Heart left ventricle (tissue), 16 donors: ENCODE measurements around the gene DEPDC5. TPM values are rescaled to one million over a fixed set of nuclear protein-coding genes. Genes with fewer than 3 reads are reported as not detected.

Experiments used
- ATAC-seq, 4 donors: fragments of 200-7000 bp; cut with Tn5 transposase; one replicate each; pipeline ENCODE4 v1.9.1; 2020 to 2022; ENCODE audit warnings: moderate library complexity in 4 of 4, mild to moderate bottlenecking in 3 of 4, moderate number of reproducible peaks in 1 of 4
- DNase-seq, 5 donors: peaks; one replicate each; pipeline ENCODE4 v3.0.0-alpha.2; 2020
- H3K27ac ChIP-seq, 12 donors: fragments of 200-600 bp; sonication (generic) in 4 of 12; one replicate each; pipeline versions ENCODE4 v1.5.0 to v1.8.0; 2016 to 2022; ENCODE audit warnings: mild to moderate bottlenecking in 2 of 12
- H3K27me3 ChIP-seq, 9 donors: fragments of 200-600 bp; sonication (generic) in 2 of 9; one replicate each; pipeline versions ENCODE4 v1.5.1 to v1.8.0; 2016 to 2022; ENCODE audit warnings: mild to moderate bottlenecking in 3 of 9
- H3K36me3 ChIP-seq, 9 donors: fragments of 200-600 bp; sonication (generic) in 2 of 9; one replicate each; pipeline versions ENCODE4 v1.5.0 to v1.8.0; 2018 to 2022; ENCODE audit warnings: mild to moderate bottlenecking in 2 of 9
- H3K4me1 ChIP-seq, 12 donors: fragments of 200-600 bp; sonication (generic) in 4 of 12; one replicate each; pipeline versions ENCODE4 v1.5.0 to v1.8.0; 2016 to 2022; ENCODE audit warnings: mild to moderate bottlenecking in 3 of 12
- H3K4me3 ChIP-seq, 12 donors: fragments of 200-600 bp; sonication (generic) in 4 of 12; one replicate each; pipeline versions ENCODE4 v1.5.0 to v1.8.0; 2017 to 2022; ENCODE audit warnings: mild to moderate bottlenecking in 9 of 12, moderate library complexity in 4 of 12
- H3K9me3 ChIP-seq, 12 donors: fragments of 200-600 bp; sonication (generic) in 4 of 12; one replicate each; pipeline versions ENCODE4 v1.5.0 to v1.8.0; 2016 to 2022; ENCODE audit warnings: mild to moderate bottlenecking in 1 of 12
- CTCF ChIP-seq, 12 donors: fragments of 200-600 bp; sonication (generic) in 4 of 12; IDR thresholded peaks; one replicate each; pipeline versions ENCODE4 v1.5.0 to v1.8.0; 2018 to 2022; ENCODE audit warnings: antibody characterized with exemption in 12 of 12, mild to moderate bottlenecking in 5 of 12
- POLR2A ChIP-seq, 2 donors: fragments of 450-650 bp; IDR thresholded peaks; one replicate each; pipeline ENCODE4 v1.6.1; 2017; ENCODE audit warnings: antibody characterized with exemption in 2 of 2, mild to moderate bottlenecking in 2 of 2, moderate library complexity in 2 of 2
- WGBS, 4 donors: extraction: QIAGEN DNeasy Blood & Tissue Kit in 2 of 4; methylation state at CpG; one replicate each; pipeline versions ENCODE4 v1.1.5 to v1.1.7; 2013 to 2018; 5-methylcytosine and 5-hydroxymethylcytosine counted together
- intact Hi-C, 10 donors: fragments of 100-400 bp; cut with DNase I; formaldehyde crosslinking; loops; one replicate each; pipeline versions ENCODE4 v1.11.1 to v1.14.2; 2022
- polyA plus RNA-seq, 2 donors: library from polyadenylated mRNA; stranded (reverse); fragments of 200-250 nt; gene quantifications; one replicate each; pipeline ENCODE4 v1.2.3, GENCODE V29; 2013
- total RNA-seq, 9 donors: library from RNA; depleted of rRNA in 2 of 9; stranded (reverse); fragments of >200 nt in 2 of 9; fragmentation: NEBNext Ultra II Directional in 3 of 9; extraction: Animal tissue kit (Norgen Biotek cat#: 25700) in 3 of 9; gene quantifications; one replicate each; pipeline versions ENCODE4 v1.1.0 to v1.2.4, GENCODE V29; 2016 to 2023
- donor health status: ischemic (EF 13 %, LVEDD 7.1; RV severe dilation, severe dysfunction).
- donor health status: healthy with polysubstance abuse.
- donor health status: DM: no; HTN: yes; CAD: no.
- donor health status: DM: no; HTN: no; CAD: no.
- donor health status: ischemic (EF 25% LVEDD 6.9; RV normal size, moderate dysfunction).
- donor health status: ischemic (EF 25% LVEDD 5.7; RV mildly dilated, moderate dysfunction).
- donor health status: healthy.
- donor health status: DM: yes; HTN: yes; CAD: no.
- donor health status: ischemic (EF 35%, LVEDD 5.7; RV mildly dilated, moderate dysfunction).
- donor health status: nonischemic (EF 11% LVEDD 7.7; RV severe dilation, severe dysfunction).
- donor health status: DM: yes; HTN: yes; CAD: no.
- donor health status: PGD.
- donor health status: ischemic (EF 29% LVEDD 5.4; RV normal size, mild dysfunction).
- donor health status: nonischemic (EF 23%, LVEDD 6.1; RV moderate dilation, normal function).

Gene DEPDC5
- total and polyA plus RNA-seq, 11 donors, result 5.7 to 21.4 (median 10.4) TPM

DNA sequence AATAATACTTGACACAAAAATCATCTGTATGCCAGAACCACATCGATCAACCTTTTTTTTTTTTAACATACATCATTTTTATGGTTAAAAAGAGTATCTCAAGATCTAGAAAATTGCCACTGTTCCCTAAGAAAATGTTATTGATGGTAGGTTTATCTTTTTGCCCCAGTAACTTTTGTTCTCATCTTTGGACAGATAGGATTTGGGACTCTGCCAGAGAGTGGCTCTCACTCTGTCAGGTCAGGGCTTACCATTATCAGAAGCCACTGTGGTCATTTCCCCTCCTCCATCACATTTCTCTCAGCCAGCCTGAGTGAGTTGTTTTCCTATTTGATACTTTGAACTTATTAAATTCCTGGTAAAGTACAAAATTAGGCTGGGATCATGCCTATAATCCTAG lies 142.7 kb downstream of the DEPDC5 start:
- no peak for TF ChIP-seq CTCF (IDR thresholded peaks at IDR 0.05)
- TF ChIP-seq POLR2A (IDR thresholded peaks at IDR 0.05), result no peak
- intact Hi-C loops, result no loop called here
- 91 to 97% (median 92%) methylated on average over 1 of the region's 1 CpG for WGBS, 4 donors
- no peak overlapping the region for H3K27ac ChIP-seq
- DNase-seq (no peak), ATAC-seq (no peak)
- no peaks in the 10 kb centered on the region for H3K9me3 ChIP-seq
- no peak overlapping the region for H3K4me3 ChIP-seq
- H3K27me3 ChIP-seq, result no peaks in the 10 kb centered on the region
- H3K36me3 ChIP-seq, result peaks cover 0 to 77% (median 50%) of the 10 kb centered on the region in 9 donors
- no peaks in the 10 kb centered on the region for H3K4me1 ChIP-seq

GRCh38 chr22:31897842-31898805 lies 144.3 kb downstream of the DEPDC5 start:
- H3K9me3 ChIP-seq, result no peaks in the 10 kb centered on the region
- ATAC-seq (no peak), DNase-seq (no peak)
- H3K36me3 ChIP-seq, result peaks cover 0 to 84% (median 58%) of the 10 kb centered on the region in 9 donors
- intact Hi-C loops, result no loop called here
- no peak overlapping the region for H3K27ac ChIP-seq
- H3K27me3 ChIP-seq, result no peaks in the 10 kb centered on the region
- TF ChIP-seq POLR2A (IDR thresholded peaks at IDR 0.05) (no peak), CTCF (IDR thresholded peaks at IDR 0.05) (no peak)
- H3K4me1 ChIP-seq, result no peaks in the 10 kb centered on the region
- no peak overlapping the region for H3K4me3 ChIP-seq
- 71 to 78% (median 74%) methylated on average over 16 of the region's 16 CpGs for WGBS, 4 donors

DNA sequence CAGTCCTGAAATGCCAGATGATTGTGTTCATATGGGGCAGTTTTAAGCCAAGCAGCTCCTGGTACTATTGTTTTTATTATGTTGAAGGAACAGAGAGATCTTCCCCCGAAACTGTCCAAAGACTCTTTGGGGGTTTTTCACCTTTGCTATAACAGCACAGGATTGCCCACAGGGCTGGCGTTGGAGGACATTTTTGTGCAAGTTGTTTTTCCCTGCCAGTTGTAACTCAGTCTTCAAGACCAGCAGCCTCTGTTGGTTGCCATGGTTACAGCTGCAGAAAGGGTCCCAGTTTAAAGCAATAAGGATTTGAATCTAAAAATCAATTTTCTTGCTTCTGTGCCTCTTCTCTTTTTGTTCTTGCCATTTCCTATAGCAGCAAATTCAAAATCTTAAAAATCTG lies 145.1 kb downstream of the DEPDC5 start:
- Histone ChIP-seq H3K27ac (no peak overlapping the region), H3K27me3 (no peaks in the 10 kb centered on the region), H3K36me3 (peaks cover 0 to 76% (median 54%) of the 10 kb centered on the region in 9 donors), H3K4me1 (no peaks in the 10 kb centered on the region), H3K9me3 (no peaks in the 10 kb centered on the region), H3K4me3 (no peak overlapping the region)
- intact Hi-C loops, result no loop called here
- ATAC-seq (no peak), DNase-seq (no peak)
- TF ChIP-seq CTCF (IDR thresholded peaks at IDR 0.05) (no peak), POLR2A (IDR thresholded peaks at IDR 0.05) (no peak)
- 94 to 97% (median 97%) methylated on average over 2 of the region's 2 CpGs for WGBS, 4 donors

DNA sequence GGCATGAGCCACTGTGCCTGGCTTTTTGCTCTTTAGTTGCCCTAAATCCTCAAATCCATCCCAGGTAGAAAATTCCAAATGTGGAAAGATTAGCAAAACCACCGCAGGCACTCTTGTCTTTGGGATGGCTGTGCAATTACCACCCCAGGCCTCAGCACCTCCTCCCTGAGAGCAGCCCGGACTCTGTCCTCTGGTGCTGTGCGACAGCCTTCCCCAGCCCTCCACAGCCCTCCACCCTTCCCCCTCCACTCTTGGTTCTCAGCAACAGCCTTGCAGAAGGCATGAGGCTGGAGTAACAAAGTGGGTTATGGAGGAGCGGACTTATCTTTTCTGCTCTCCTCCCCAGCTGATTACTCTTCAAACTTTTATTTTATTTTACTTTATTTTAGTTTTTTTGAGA lies 145.8 kb downstream of the DEPDC5 start:
- no peak overlapping the region for H3K4me3 ChIP-seq
- TF ChIP-seq POLR2A (IDR thresholded peaks at IDR 0.05) (no peak), CTCF (IDR thresholded peaks at IDR 0.05) (no peak)
- 90 to 94% (median 91%) methylated on average over 4 of the region's 4 CpGs for WGBS, 4 donors
- H3K4me1 ChIP-seq, result no peaks in the 10 kb centered on the region
- intact Hi-C loops, result no loop called here
- no peak for DNase-seq
- H3K9me3 ChIP-seq, result no peaks in the 10 kb centered on the region
- H3K27me3 ChIP-seq, result no peaks in the 10 kb centered on the region
- ATAC-seq, result no peak
- H3K36me3 ChIP-seq, result peaks cover 0 to 76% (median 48%) of the 10 kb centered on the region in 9 donors
- H3K27ac ChIP-seq, result no peak overlapping the region
